Measurements from ENCODE around the gene LZTS2. TPM values are rescaled to one million over a fixed set of nuclear protein-coding genes. Genes with fewer than 3 reads are reported as not detected.

Gene LZTS2
- total and polyA plus RNA-seq, 2 of the 8 experiments (the other 6 are each of a cell fraction or from before 2014, with no cell fraction given) = 75.7 to 99.5 TPM

- TF ChIP-seq CTCF (IDR thresholded peaks at IDR 0.05; ENCODE audit: control extremely low read depth in 1 of 3, insufficient read depth in 1 of 3, low read depth in 1 of 3, low read length in 3 of 3) = no peak
- no peak for TF ChIP-seq CHD2 (IDR thresholded peaks at IDR 0.05; ENCODE audit: low read length)
- TF ChIP-seq KDM4A (IDR thresholded peaks at IDR 0.05; ENCODE audit: low read depth, low read length, severe bottlenecking) = no peak
- no peak for TF ChIP-seq CBX5 (IDR thresholded peaks at IDR 0.05; ENCODE audit: low read depth, low read length)
- no peak for TF ChIP-seq JUN (IDR thresholded peaks at IDR 0.05; ENCODE audit: low read depth, low read length)
- no peak for TF ChIP-seq MAFK (IDR thresholded peaks at IDR 0.05; ENCODE audit: low read depth, low read length)
- TF ChIP-seq BRCA1 (IDR thresholded peaks at IDR 0.05; ENCODE audit: low read depth, low read length) = no peak
- TF ChIP-seq FOSL1 (IDR thresholded peaks at IDR 0.05; ENCODE audit: insufficient read depth, low read depth, low read length) = no peak
- TF ChIP-seq POLR2A (IDR thresholded peaks at IDR 0.05; ENCODE audit: control extremely low read depth in 1 of 2, low read depth in 2 of 2, low read length in 2 of 2) = no peak
- TF ChIP-seq HDAC6 (IDR thresholded peaks at IDR 0.05; ENCODE audit: low read depth, low read length) = no peak
- TF ChIP-seq RFX5 (IDR thresholded peaks at IDR 0.05; ENCODE audit: borderline replicate concordance, low read depth, low read length) = no peak
- no peak for TF ChIP-seq TAF1 (IDR thresholded peaks at IDR 0.05; ENCODE audit: low read depth, low read length)
Observed at GRCh38 chr10:100987685-100988049, 11.9 kb upstream of the LZTS2 start (continued).
